GM12878 (cell line): ENCODE results near the gene PTGR3. TPM values are rescaled to one million over a fixed set of nuclear protein-coding genes. Genes with fewer than 3 reads are reported as not detected.

ENCODE experiments used
- ATAC-seq: fragments of 200-7000 bp; cut with Tn5 transposase; 3 replicates; pipeline ENCODE4 v1.9.1; 2020; ENCODE audit warnings: mild to moderate bottlenecking, moderate library complexity
- BruUV-seq: library from RNA; stranded (reverse); fragments of 400-500 nt; replicated peaks from 2 replicates; lab custom pipeline; 2021; lab: Mats Ljungman, UMichigan
- CTCF ChIA-PET: fragments of 300-600 bp; sonication (Branson Sonifier 250); formaldehyde crosslinking; extraction: SDS; loops from one replicate; lab custom pipeline; 2021; ENCODE audit warnings: inconsistent platforms; lab: Yijun Ruan, JAX
- POLR2A ChIA-PET: fragments of 350-600 bp; formaldehyde crosslinking; extraction: SDS; loops from one replicate; lab custom pipeline; 2021; ENCODE audit warnings: inconsistent platforms; lab: Charles Lee
- RAD21 ChIA-PET: fragments of 300-600 bp; sonication (Branson Sonifier 250); formaldehyde crosslinking; loops from one replicate; lab custom pipeline; 2023; ENCODE audit warnings: antibody characterized with exemption; ENCODE audit not compliant: unreplicated experiment; lab: Charles Lee
- SMC1A ChIA-PET: fragments of 300-600 bp; sonication (Branson Sonifier 250); formaldehyde crosslinking; loops from one replicate; lab custom pipeline; 2023; ENCODE audit not compliant: unreplicated experiment, uncharacterized antibody; lab: Charles Lee
- DNase-seq: peaks from one replicate; pipeline ENCODE4 v3.0.0-alpha.2; 2011; ENCODE audit warnings: low read depth, low spot score
- FAIRE-seq: peaks from 3 replicates; lab custom pipeline; 2011; peaks lifted over from hg19 to GRCh38; lab: Jason Lieb, UNC
- H2AFZ ChIP-seq: 2 replicates; pipeline ENCODE4 v1.6.0; 2011; ENCODE audit warnings: low read depth, low read length, control low read depth; ENCODE audit not compliant: control insufficient read depth
- H3K27ac ChIP-seq: 2 replicates; pipeline ENCODE4 v1.5.1; 2011; ENCODE audit warnings: control low read depth; ENCODE audit not compliant: control insufficient read depth, insufficient read depth
- H3K27me3 ChIP-seq, 2 experiments: replicated peaks in 1 of 2; 2 replicates each; pipeline versions ENCODE4 v1.6.0 to v1.6.1; 2011; ENCODE audit warnings: low read length in 1 of 2; ENCODE audit not compliant: control insufficient read depth in 2 of 2, insufficient read depth in 2 of 2
- H3K36me3 ChIP-seq, 2 experiments: 2 replicates each; pipeline ENCODE4 v1.5.1; 2011; ENCODE audit warnings: low read length in 1 of 2; ENCODE audit not compliant: control insufficient read depth in 2 of 2, insufficient read depth in 2 of 2
- H3K4me1 ChIP-seq: 2 replicates; pipeline ENCODE4 v1.6.1; 2011; ENCODE audit warnings: mild to moderate bottlenecking, low read length, moderate library complexity, mixed read lengths; ENCODE audit not compliant: control insufficient read depth, insufficient read depth
- H3K4me2 ChIP-seq: 2 replicates; pipeline ENCODE4 v1.6.0; 2011; ENCODE audit warnings: control low read depth; ENCODE audit not compliant: control insufficient read depth, insufficient read depth
- H3K4me3 ChIP-seq: fragments of 200-600 bp; sonication (generic); 2 replicates; pipeline ENCODE4 v1.5.1; 2016
- H3K79me2 ChIP-seq: 2 replicates; pipeline ENCODE4 v1.6.0; 2011; ENCODE audit warnings: low read length; ENCODE audit not compliant: control insufficient read depth, insufficient read depth
- H3K9ac ChIP-seq: 2 replicates; pipeline ENCODE4 v1.8.0; 2011; ENCODE audit warnings: low read length, control low read depth, mixed read lengths; ENCODE audit not compliant: control insufficient read depth, insufficient read depth
- H3K9me3 ChIP-seq: replicated peaks from 3 replicates; pipeline ENCODE4 v1.5.1; 2011; ENCODE audit warnings: mild to moderate bottlenecking, low read length; ENCODE audit not compliant: control insufficient read depth, insufficient read depth
- H4K20me1 ChIP-seq: 2 replicates; pipeline ENCODE4 v1.6.0; 2011; ENCODE audit not compliant: control insufficient read depth, insufficient read depth
- BCL11A ChIP-seq: IDR thresholded peaks from 2 replicates; pipeline ENCODE4 v1.6.1; 2011; ENCODE audit warnings: low read depth, low read length
- E4F1 ChIP-seq: fragments of 450-650 bp; IDR thresholded peaks from 2 replicates; pipeline ENCODE4 v1.6.1; 2018; ENCODE audit warnings: borderline replicate concordance, mild to moderate bottlenecking; ENCODE audit not compliant: partially characterized antibody
- EED ChIP-seq: sonication (generic); IDR thresholded peaks from 2 replicates; pipeline ENCODE4 v1.6.1; 2016; ENCODE audit warnings: antibody characterized with exemption, low read depth
- HDAC2 ChIP-seq: fragments of 200-600 bp; sonication (generic); IDR thresholded peaks from 2 replicates; pipeline ENCODE4 v1.6.1; 2017
- MEF2A ChIP-seq: IDR thresholded peaks from 2 replicates; pipeline ENCODE4 v1.6.1; 2011; ENCODE audit warnings: low read depth, mild to moderate bottlenecking, low read length, moderate library complexity; ENCODE audit not compliant: insufficient read depth
- PKNOX1 ChIP-seq: fragments of 450-650 bp; IDR thresholded peaks from 2 replicates; pipeline ENCODE4 v1.6.1; 2016; ENCODE audit warnings: mild to moderate bottlenecking
- PRDM15 ChIP-seq: fragments of 450-650 bp; formaldehyde crosslinking; IDR thresholded peaks from 2 replicates; pipeline ENCODE4 v1.4.0; 2020; ENCODE audit warnings: mild to moderate bottlenecking, moderate library complexity
- RB1 ChIP-seq: fragments of 450-650 bp; formaldehyde crosslinking; IDR thresholded peaks from 2 replicates; pipeline ENCODE4 v1.6.1; 2017; ENCODE audit warnings: mild to moderate bottlenecking, borderline replicate concordance
- RELA ChIP-seq: fragments of 450-650 bp; IDR thresholded peaks from 2 replicates; pipeline ENCODE4 v1.8.0; 2014; ENCODE audit warnings: borderline replicate concordance; ENCODE audit not compliant: partially characterized antibody
- YY1 ChIP-seq: IDR thresholded peaks from 2 replicates; pipeline ENCODE4 v1.6.1; 2011; ENCODE audit warnings: low read depth, mild to moderate bottlenecking, low read length
- ZNF384 ChIP-seq: IDR thresholded peaks from 2 replicates; pipeline ENCODE4 v1.6.1; 2012; ENCODE audit warnings: low read depth, mild to moderate bottlenecking, low read length, improper control_type of control experiment, borderline replicate concordance
- ZNF592 ChIP-seq: fragments of 450-650 bp; IDR thresholded peaks from 2 replicates; pipeline ENCODE4 v1.6.1; 2017; ENCODE audit warnings: mild to moderate bottlenecking, moderate library complexity
- ZZZ3 ChIP-seq: IDR thresholded peaks from 2 replicates; pipeline ENCODE4 v1.6.1; 2011; ENCODE audit warnings: low read depth; ENCODE audit not compliant: control insufficient read depth, insufficient read length
- WGBS: methylation state at CpG from one replicate; pipeline ENCODE4 v1.1.6; 2016; ENCODE audit warnings: low lambda C conversion rate; ENCODE audit not compliant: insufficient replicate concordance, insufficient coverage; ENCODE audit errors: missing lambda C conversion rate; 5-methylcytosine and 5-hydroxymethylcytosine counted together
- in situ Hi-C: fragments of 300-500 bp; cut with MboI; formaldehyde crosslinking; loops from 9 replicates; pipeline ENCODE4 v1.14.3; 2018; ENCODE audit warnings: mixed read lengths
- intact Hi-C: fragments of 100-400 bp; cut with micrococcal nuclease; formaldehyde crosslinking; loops from one replicate; pipeline ENCODE4 v1.14.2; 2022; ENCODE audit not compliant: unreplicated experiment
- polyA plus RNA-seq, 11 experiments: library from polyadenylated mRNA; depleted of rRNA in 4 of 11; unstranded in 6 of 11; stranded (reverse) in 5 of 11; fragments of >200 nt; fragmentation: Nextera tagmentation in 4 of 11; fragmentation: Illumina TruSeq in 1 of 11; extraction: Ambion mirVana in 4 of 11; extraction: Trizol in 1 of 11; gene quantifications; 1 replicate in 1 of 11; 2 replicates in 10 of 11; pipeline versions ENCODE4 v1.2.1 to v1.2.3, GENCODE V29; 2011 to 2016; ENCODE audit warnings: inconsistent platforms in 2 of 11, missing spikeins in 2 of 11, low read depth in 1 of 11
- total RNA-seq, 4 experiments: library from RNA; depleted of rRNA in 3 of 4; stranded (reverse); fragments of >200 nt in 3 of 4; fragmentation: Illumina TruSeq in 1 of 4; extraction: Trizol in 1 of 4; gene quantifications; 2 replicates each; pipeline versions ENCODE4 v1.2.1 to v1.2.3, GENCODE V29; 2013 to 2021

The PTGR3 gene
- total and polyA plus RNA-seq, 10 of the 15 experiments (the other 5 are each of a cell fraction or from before 2014, with no cell fraction given): 6.2 to 69.8 (median 21.9) TPM

- in situ Hi-C loops: loop anchor here (25.0 kb wide), 1 partner anchor 1912 kb away; no protein-coding TSS in a partner anchor
- SMC1A ChIA-PET: no interaction called here
- Histone ChIP-seq H3K4me1 (no peaks in the 10 kb centered on the region), H3K27me3 (no peaks in the 10 kb centered on the region), H3K27ac (no peak overlapping the region), H3K36me3 (peaks cover 5 to 10% of the 10 kb centered on the region in 2 experiments)
- intact Hi-C loops: loop anchor here (10.0 kb wide), 4 partner anchors 205 to 1285 kb away; no protein-coding TSS in a partner anchor
- TF ChIP-seq ZNF384: no peak
- TF ChIP-seq RELA: no peak
- no peak for TF ChIP-seq PRDM15
- no peak for TF ChIP-seq YY1
- TF ChIP-seq EED: no peak
- no peak for TF ChIP-seq ZZZ3
- no peak for TF ChIP-seq PKNOX1
- TF ChIP-seq RB1: no peak
- TF ChIP-seq E4F1: no peak
- no peak for TF ChIP-seq HDAC2
- no peak for TF ChIP-seq ZNF592
- no peak for TF ChIP-seq MEF2A
- TF ChIP-seq BCL11A: no peak
- TF ChIP-seq, all 136 proteins: peak for 0
- Histone ChIP-seq H3K4me3 (no peak overlapping the region), H3K9ac (no peak overlapping the region), H3K9me3 (no peaks in the 10 kb centered on the region), H2AFZ (no peak overlapping the region), H3K79me2 (peaks cover 13% of the 10 kb centered on the region), H3K4me2 (no peak overlapping the region), H4K20me1 (no peaks in the 10 kb centered on the region)
- RAD21 ChIA-PET: no interaction called here
- CTCF ChIA-PET: no interaction called here
- ATAC-seq (no peak), FAIRE-seq (no peak), DNase-seq (no peak)
- POLR2A ChIA-PET: no interaction called here
- no TSS peak for BruUV-seq
- WGBS: 95% methylated on average over 13 of the region's 13 CpGs
Measured at GRCh38 chr18:75200071-75200470, 8.9 kb downstream of the PTGR3 start.
